Spleen (tissue), 7 donors: Measurements from ENCODE around the gene ANXA10.

Experiments used
- POLR2A ChIP-seq, 3 donors: fragments of 450-650 bp; IDR thresholded peaks; one replicate each; pipeline ENCODE4 v1.5.1; 2017; ENCODE audit warnings: antibody characterized with exemption in 3 of 3, mild to moderate bottlenecking in 1 of 3
- TF ChIP-seq, protein P1 (sequence below), 11 experiments: fragments of 200-600 bp in 7 of 11; fragments of 450-650 bp in 4 of 11; sonication (generic) in 4 of 11; IDR thresholded peaks in 8 of 11; conservative IDR thresholded peaks in 3 of 11; 1 replicate in 7 of 11; 2 replicates in 4 of 11; pipeline versions ENCODE4 v1.4.0 to v1.8.0; 2016 to 2021; ENCODE audit warnings: antibody characterized with exemption in 11 of 11, inconsistent platforms in 4 of 11, mild to moderate bottlenecking in 1 of 11
- donor health status: DM: no; HTN: no; CAD: no; lungs with moderate emphysema.
- donor health status: DM: no; HTN: no; CAD: no.
- donor health status: DM: no; HTN: no; CAD: no.

DNA sequence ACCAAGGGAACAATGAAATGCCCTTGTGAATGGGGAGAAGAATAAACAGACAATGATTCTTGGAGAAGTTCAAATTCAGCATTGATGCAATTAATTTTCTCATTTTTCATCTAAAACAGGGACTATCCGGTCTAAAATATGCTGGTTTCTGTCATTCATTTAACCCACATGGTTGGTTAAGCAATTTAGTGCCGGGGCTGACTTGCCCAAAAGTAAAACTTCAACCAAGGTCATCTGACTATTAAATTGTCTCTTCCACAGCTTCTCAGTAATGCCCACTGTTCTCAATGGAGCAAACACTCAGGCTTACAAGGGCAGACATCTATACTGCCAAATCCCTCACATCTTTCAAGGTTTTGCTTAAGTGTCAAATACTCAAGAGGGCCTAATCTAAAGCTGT is 51.3 kb downstream of the ANXA10 start:
- TF ChIP-seq, protein P1, sequence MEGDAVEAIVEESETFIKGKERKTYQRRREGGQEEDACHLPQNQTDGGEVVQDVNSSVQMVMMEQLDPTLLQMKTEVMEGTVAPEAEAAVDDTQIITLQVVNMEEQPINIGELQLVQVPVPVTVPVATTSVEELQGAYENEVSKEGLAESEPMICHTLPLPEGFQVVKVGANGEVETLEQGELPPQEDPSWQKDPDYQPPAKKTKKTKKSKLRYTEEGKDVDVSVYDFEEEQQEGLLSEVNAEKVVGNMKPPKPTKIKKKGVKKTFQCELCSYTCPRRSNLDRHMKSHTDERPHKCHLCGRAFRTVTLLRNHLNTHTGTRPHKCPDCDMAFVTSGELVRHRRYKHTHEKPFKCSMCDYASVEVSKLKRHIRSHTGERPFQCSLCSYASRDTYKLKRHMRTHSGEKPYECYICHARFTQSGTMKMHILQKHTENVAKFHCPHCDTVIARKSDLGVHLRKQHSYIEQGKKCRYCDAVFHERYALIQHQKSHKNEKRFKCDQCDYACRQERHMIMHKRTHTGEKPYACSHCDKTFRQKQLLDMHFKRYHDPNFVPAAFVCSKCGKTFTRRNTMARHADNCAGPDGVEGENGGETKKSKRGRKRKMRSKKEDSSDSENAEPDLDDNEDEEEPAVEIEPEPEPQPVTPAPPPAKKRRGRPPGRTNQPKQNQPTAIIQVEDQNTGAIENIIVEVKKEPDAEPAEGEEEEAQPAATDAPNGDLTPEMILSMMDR (IDR thresholded peaks at IDR 0.05 in 8 of 11, conservative IDR thresholded peaks at IDR 0.05 in 3 of 11): no peak
- no peak for TF ChIP-seq POLR2A (IDR thresholded peaks at IDR 0.05)
